Lower leg skin (tissue), 4 donors: ENCODE measurements around the gene DDX39B. TPM values are rescaled to one million over a fixed set of nuclear protein-coding genes. Genes with fewer than 3 reads are reported as not detected.

Source experiments
- DNase-seq, 2 donors: peaks; one replicate each; pipeline ENCODE4 v3.0.0-alpha.2; 2019; ENCODE audit warnings: low spot score in 2 of 2
- H3K4me3 ChIP-seq: fragments of 200-600 bp; sonication (generic); 2 replicates; pipeline ENCODE4 v1.5.1; 2017; ENCODE audit warnings: mild to moderate bottlenecking, low read depth; ENCODE audit not compliant: poor library complexity, severe bottlenecking
- CTCF ChIP-seq, 3 donors: fragments of 450-650 bp; IDR thresholded peaks; one replicate each; pipeline ENCODE4 v1.5.1; 2016; ENCODE audit warnings: antibody characterized with exemption in 3 of 3, mild to moderate bottlenecking in 3 of 3, moderate library complexity in 2 of 3
- POLR2A ChIP-seq, 2 donors: fragments of 450-650 bp; IDR thresholded peaks; one replicate each; pipeline ENCODE4 v1.6.1; 2016 to 2017; ENCODE audit warnings: antibody characterized with exemption in 2 of 2, mild to moderate bottlenecking in 1 of 2, moderate library complexity in 1 of 2
- WGBS, 2 donors: methylation state at CpG; one replicate each; pipeline ENCODE4 v1.1.5; 2018; 5-methylcytosine and 5-hydroxymethylcytosine counted together
- intact Hi-C: fragments of 100-400 bp; cut with DNase I; formaldehyde crosslinking; loops from one replicate; pipeline ENCODE4 v1.15.0; 2023; ENCODE audit warnings: low total_unique reads
- total RNA-seq, 4 donors: library from RNA; depleted of rRNA; stranded (reverse); fragments of >200 nt; gene quantifications; one replicate each; pipeline ENCODE4 v1.1.0, GENCODE V29; 2016

The DDX39B gene
- total RNA-seq, 4 donors from 2014 or later: 176 to 355 (median 238) TPM

- WGBS, 2 donors: 0 to 1% methylated on average over 25 of the region's 25 CpGs
- H3K4me3 ChIP-seq: no peak within 1 kb of the TSS
- intact Hi-C loops: loop anchor here (5.0 kb wide), 1 partner anchor 50 kb away; no protein-coding TSS in a partner anchor
- TF ChIP-seq POLR2A (IDR thresholded peaks at IDR 0.05): no peak
- no peak for TF ChIP-seq CTCF (IDR thresholded peaks at IDR 0.05)
- peak; percentile 96 to 99 for DNase-seq
Observed at GRCh38 chr6:31546958-31547726, 5.3 kb upstream of the DDX39B start, which contains the start of gene NFKBIL1. Gene NFKBIL1, plus strand, starts transcription at chr6:31547608. Its CDS starts 87 bp downstream, at chr6:31547695.

GRCh38 chr6:31546339-31546957 is 4.6 kb upstream of the DDX39B start, which contains the start of gene ATP6V1G2:
Gene ATP6V1G2, minus strand, starts transcription at chr6:31546608. Its CDS starts 49 bp downstream, at chr6:31546559.
- intact Hi-C loops: loop anchor here (5.0 kb wide), 1 partner anchor 51 kb away; no protein-coding TSS in a partner anchor
- H3K4me3 ChIP-seq: no peak within 1 kb of the TSS
- TF ChIP-seq CTCF (IDR thresholded peaks at IDR 0.05) (peak in 1 of 3 donors; percentile 97), POLR2A (IDR thresholded peaks at IDR 0.05) (no peak)
- 7 to 8% methylated on average over 11 of the region's 11 CpGs for WGBS, 2 donors
- peak; percentile 90 to 98 for DNase-seq

GRCh38 chr6:31545291-31545690 is 3.5 kb upstream of the DDX39B start:
- no peak for TF ChIP-seq CTCF (IDR thresholded peaks at IDR 0.05)
- TF ChIP-seq POLR2A (IDR thresholded peaks at IDR 0.05): no peak
- H3K4me3 ChIP-seq: no peak overlapping the region
- whole genome bisulfite sequencing, 2 donors: 58 to 72% methylated on average over 7 of the region's 7 CpGs
- no peak for DNase-seq
- intact Hi-C loops: loop anchor here (5.0 kb wide), 1 partner anchor 52 kb away; no protein-coding TSS in a partner anchor

- intact Hi-C loops: loop anchor here (5.0 kb wide), 1 partner anchor 53 kb away; no protein-coding TSS in a partner anchor
- no peak for DNase-seq
- H3K4me3 ChIP-seq: no peak overlapping the region
- TF ChIP-seq CTCF (IDR thresholded peaks at IDR 0.05) (no peak), POLR2A (IDR thresholded peaks at IDR 0.05) (no peak)
- WGBS, 2 donors: 72 to 94% methylated on average over 2 of the region's 2 CpGs
Observed at GRCh38 chr6:31544676-31545075, 2.9 kb upstream of the DDX39B start.

GRCh38 chr6:31543639-31544038 is 1.8 kb upstream of the DDX39B start:
- WGBS, 2 donors: 90 to 93% methylated on average over 6 of the region's 6 CpGs
- TF ChIP-seq CTCF (IDR thresholded peaks at IDR 0.05): no peak
- no peak for TF ChIP-seq POLR2A (IDR thresholded peaks at IDR 0.05)
- intact Hi-C loops: no loop called here
- no peak overlapping the region for H3K4me3 ChIP-seq
- no peak for DNase-seq
